HG02852 (cell line): ENCODE measurements around the gene CD8A.

Source experiments
- ATAC-seq: cut with Tn5 transposase; IDR thresholded peaks from one replicate; pipeline ENCODE4 v1.9.1; 2021; ENCODE audit warnings: mild to moderate bottlenecking, moderate library complexity; ENCODE audit not compliant: unreplicated experiment

The CD8A gene

GRCh38 chr2:86809481-86810121 lies 18.9 kb upstream of the CD8A start:
- no peak for ATAC-seq

DNA sequence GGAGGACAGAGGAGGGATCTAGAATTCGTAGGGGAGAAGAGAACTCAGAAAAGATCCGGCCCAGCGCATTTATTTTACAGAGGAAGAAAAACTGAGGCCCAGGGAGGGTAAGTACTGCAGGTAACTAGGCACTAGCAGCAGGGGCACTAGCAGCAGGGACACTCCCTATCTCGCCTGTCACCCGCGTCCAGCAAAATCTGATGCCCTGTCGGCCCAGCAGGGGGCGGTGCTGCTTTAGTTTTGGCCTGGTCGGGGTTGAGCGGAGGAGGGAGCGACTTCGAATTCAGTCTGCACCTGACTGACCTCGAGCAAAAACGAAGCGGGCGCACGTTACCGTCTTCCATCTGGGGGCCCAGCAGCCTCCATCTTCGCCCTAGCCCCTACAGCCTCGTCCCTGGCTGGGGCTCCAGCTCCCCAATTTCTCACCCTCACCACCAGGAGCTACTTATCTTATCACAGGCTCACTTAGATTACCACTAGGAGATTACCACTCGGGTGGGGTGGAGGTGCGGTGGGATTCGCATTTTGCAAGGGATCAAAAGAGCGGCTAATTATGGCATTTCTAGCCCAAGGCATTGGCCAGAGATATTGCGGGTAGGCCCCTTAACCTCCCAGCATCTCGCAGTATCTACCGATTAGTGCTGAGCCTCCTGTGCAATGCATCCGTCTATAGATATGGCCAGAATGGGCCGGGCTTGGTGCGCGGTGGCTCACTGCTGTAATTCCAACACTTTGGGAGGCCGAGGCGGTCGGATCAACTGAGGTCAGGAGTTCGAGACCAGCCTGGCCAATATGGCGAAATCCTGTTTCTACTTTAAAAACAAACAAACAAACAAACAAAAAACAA lies 17.8 kb upstream of the CD8A start:
- ATAC-seq: peak; percentile 96

GRCh38 chr2:86807468-86808275 lies 17.0 kb upstream of the CD8A start:
- no peak for ATAC-seq

DNA sequence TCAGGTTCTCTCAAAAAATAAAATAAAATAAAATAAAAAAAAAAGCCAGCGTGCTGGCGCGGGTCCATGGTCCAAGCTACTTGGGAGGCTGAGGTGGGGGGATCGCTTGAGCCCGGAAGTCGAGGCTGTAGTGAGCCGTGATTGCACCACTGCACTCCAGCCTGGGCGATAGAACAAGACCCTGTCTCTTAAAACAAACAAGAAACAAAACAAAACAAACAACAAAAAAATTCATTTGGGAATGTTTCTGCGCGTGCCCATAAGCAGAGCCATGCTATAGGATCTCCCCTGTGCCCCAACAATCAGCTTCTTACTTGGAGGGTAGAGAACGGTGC lies 16.4 kb upstream of the CD8A start:
- no peak for ATAC-seq

DNA sequence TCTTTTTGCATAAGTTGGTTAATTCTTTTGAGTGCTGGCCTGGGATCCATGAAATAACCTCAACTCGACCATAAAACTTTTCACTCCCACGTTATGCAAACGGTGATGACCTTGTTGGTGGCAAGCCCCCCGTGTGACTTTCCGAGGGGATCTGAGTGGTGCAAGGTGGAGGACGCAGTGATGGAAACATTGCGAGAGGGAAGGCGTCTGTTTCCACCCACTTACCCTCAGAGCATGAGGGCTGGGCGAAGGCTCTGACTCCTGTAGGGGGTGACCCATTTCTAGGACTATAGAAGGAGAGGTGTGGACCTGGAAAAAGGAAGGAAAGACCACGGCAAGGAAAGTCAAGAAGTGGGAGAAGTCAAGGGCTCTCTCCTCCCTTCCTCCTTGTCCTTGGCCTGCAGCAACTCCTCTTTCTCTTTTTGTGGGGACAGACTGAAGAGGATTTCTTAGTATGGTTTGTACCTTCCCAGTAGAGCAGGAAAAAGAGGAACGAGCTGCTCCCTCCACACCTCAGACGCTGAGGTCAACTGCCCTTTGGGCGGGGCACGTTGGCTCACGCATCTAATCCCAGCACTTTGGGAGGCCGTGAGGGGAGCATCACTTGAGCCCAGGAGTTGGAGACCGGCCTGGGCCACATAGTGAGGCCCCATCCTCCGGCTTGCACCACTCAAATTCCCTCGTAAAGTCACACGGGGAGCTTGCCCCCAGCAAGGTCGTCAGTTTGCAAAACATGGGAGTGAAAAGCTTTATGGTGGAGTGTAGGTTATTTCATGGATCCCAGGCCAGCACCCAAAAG lies 15.5 kb upstream of the CD8A start:
- ATAC-seq: no peak

DNA sequence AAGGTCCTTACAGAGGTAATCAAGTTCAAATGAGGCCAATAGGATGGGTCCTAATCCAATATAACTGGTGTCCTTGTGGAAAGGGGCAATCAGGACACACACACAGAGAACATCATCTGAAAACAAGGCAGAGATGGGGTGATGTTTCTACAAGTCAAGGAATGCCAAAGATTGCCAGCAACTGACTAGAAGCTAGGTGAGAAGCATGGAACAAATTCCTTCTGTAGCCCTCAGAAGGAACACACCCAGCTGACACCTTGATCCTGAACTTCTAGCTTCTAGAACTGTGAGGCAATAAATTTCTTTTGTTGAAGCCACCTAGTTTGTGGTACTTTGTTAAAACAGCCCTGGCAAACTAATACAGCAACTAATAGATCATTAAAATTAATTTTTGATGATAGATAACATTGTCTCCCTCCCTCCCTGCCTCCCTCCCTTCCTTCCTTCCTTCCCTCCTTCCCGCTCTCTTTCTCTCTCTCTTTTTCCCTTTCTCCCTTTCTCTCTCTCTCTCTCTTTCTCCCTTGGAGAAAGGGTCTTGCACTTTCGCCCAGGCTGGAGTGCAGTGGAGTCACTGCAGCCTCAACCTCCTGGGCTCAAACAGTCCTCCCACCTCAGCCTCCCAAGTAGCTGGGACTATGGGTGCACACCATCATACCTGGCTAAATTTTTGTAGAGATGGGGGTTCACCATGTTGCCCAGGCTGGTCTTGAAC lies 10.3 kb upstream of the CD8A start:
- no peak for ATAC-seq

DNA sequence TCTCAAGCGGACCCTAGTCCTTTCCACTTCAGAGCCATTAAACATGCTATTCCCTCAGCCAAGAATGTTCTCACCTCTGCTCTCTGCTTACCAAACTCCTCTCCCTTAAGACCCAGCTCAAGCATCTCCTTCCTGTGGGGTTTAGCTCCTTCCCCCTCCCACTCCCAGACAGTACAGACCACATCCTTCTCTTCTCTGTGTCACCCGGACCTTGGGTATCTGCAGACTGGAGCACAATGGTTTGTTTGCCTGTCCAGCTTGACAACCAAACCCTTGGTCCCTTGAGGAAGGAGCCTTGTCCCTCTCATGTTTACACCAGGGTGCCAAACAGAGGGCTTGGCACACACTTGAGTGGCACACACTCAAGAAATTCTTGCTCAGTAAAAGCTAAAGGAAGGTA lies 4.1 kb upstream of the CD8A start:
- ATAC-seq: no peak

DNA sequence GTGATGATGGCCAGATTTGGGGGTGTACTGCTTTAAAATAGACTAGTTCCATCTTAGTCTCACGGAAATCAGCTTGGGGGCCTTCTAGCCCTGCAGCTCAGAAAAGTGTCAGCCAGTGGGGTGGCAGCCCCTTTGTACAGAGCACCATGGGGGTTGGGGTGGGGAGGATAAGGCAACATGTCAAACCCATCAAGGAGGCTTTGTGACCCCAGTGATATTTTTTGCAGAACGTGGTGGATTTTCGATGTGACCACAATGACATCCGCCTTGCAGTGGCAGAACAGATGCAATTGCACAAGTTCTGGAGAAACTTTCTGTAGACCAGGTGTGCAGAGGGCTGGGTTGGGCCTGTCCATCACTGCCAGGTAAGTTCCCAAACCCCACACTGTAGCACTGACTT lies 3.0 kb upstream of the CD8A start:
- no peak for ATAC-seq

- ATAC-seq: no peak
Observed at GRCh38 chr2:86791573-86791972, 860 bp upstream of the CD8A start.

DNA sequence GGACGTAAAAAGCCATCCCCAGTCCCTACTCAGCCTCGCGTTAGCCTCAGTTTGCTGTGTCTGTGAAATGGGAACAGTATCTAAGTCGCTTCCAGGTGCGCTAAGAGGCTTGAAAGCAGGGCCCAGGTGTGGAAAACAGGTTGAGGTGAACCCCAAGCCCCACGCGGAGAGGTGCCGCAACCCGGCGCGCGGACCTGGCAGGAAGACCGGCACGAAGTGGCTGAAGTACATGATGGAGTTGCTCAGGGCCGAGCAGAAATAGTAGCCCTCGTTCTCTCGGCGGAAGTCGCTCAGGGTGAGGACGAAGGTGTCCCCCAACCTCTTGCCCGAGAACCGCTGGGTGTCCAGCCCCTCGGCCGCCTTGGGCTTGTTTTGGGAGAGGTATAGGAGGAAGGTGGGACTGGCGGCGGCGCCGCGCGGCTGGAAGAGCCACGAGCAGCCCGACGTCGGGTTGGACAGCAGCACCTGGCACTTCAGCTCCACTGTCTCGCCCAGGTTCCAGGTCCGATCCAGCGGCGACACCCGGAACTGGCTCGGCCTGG lies 508 bp downstream of the CD8A start:
- ATAC-seq: no peak

GRCh38 chr2:86789687-86790133 lies 1.0 kb downstream of the CD8A start:
- no peak for ATAC-seq

DNA sequence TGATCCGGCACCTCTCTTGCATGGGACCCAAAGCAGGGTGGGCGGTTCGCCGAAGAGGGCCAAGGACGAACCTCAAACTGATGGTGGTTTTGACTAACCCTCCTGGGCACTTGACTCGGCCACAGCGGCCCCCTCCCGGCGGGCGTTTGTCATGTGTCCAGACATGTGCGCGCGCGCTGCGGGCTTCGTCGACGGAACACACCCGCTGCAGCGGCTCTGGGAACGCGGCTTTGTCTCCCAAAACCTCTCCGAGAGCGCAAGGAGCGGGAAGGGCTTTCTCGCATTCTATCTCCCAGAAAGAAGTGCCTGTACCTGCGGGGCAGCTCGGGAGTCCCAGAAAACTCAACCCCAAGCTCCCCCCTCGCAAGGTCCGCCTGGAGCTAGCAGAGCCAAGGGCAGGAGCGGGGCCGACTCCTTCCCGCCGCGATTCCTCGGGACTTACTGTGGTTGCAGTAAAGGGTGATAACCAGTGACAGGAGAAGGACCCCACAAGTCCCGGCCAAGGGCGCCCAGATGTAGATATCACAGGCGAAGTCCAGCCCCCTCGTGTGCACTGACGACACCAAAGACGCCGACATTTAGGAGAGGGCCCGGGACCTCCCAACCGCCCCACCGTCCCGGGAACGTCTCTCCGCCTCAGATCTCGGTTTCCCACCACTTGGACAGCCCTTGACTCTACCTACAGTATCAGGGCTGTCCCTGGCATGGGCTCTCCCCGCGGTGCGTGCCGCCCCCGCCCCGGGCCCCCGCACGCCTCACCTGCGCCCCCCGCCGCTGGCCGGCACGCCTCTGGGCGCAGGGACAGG lies 1.6 kb downstream of the CD8A start:
- no peak for ATAC-seq

GRCh38 chr2:86788165-86788564 lies 2.5 kb downstream of the CD8A start:
- ATAC-seq: no peak

DNA sequence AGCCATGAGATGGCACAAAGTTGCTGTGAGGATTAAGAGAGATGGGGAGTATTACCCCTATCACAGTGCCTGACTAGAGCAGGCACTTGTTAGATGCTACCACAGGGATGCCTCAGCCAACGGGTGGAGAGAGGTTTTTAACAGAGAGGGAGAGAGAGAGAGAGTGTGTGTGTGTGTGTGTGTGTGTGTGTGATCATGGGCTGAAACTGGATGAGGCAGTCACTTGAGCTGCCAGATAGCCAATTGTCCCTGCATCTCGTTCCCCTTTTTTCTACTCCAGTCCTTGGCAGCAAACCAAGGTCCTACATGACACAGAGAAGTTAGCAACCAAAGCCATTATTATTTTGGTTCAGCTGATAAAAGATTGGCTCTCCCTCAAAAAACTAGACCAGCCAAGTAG lies 3.0 kb downstream of the CD8A start:
- no peak for ATAC-seq

DNA sequence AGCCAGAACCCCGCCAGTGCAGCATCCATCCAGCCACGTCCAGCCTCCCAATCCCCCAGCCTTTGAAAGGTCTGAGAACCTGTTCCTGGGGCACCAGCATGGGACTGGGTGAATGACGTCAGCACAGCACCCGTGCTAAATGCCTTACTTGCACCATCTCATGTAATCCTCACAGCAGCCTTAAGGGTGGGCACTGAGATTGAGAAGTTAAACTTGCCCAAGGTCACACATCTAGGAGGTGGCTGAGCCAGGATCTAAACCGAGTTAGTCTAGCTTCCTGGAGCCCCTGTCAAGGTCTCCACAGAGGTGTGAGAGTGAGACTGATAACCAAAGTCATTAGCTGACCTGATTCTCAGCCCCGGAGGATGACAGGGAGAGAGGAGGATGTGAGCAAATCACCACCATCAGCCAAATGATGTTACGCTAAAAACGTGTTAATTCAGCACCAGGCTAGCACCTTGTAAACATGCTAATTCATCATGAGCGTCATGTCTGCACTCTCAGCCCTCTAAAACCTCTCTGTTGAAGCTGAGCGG lies 4.6 kb downstream of the CD8A start:
- ATAC-seq: no peak

GRCh38 chr2:86785456-86785855 lies 5.3 kb downstream of the CD8A start:
- no peak for ATAC-seq

DNA sequence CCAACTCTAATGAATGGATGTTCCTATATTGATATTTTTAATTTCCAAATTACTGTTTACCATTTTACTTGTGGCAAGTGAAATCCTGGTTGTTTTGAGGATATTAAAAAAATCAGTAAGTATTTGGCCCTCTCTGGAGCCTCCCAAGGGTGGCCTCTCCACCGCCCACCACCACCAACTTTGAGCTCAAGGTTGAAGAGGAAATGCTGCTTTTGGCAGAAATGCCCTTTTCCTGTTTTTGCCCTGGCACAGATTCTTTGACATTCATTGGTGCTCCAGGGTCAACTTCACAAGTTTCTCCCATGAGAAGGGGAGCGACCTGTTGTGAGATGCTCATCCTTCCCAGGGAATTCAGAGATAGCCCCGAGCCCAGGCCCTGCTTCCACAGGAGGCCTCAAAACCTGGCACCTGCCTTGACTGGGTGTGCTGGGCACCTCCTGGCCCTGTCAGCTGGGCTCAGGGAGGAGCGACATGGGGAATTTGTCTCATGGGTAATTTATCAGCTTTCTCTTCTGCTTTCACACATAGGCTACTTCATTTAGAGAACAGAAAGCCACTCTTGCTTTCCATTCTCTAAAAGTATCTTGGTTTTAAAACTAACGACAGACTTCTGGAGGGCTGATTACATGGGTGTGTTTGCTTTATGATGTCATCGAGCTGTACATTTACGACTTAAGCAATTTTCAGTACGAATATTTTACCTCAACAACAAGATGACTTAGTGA lies 6.9 kb downstream of the CD8A start:
- peak; percentile 95 for ATAC-seq

DNA sequence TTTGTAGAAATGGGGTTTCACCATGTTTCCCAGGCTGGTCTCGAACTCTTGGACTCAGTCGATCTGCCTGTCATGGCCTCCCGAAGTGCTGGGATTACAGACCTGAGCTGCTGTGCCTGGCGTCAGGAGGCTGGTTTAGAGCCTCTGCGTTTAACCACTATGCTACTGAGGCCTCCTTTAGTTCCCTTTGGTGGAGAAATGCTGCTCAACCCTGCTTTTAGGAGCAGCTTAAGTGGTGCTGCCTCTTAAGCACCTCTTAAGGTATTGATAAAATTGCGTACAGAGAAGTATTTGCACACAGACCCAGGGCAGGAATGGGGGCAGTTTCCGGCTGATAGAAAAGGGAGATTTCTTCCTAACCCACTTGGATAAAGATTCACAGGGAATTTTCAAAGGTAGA lies 8.0 kb downstream of the CD8A start:
- no peak for ATAC-seq
